K562 (cell line): ENCODE measurements around the gene MNDA. TPM values are rescaled to one million over a fixed set of nuclear protein-coding genes. Genes with fewer than 3 reads are reported as not detected.
A peak's percentile ranks its signal among the peaks of the same experiment; 100 is the strongest.

Experiments used
- ADNP ChIP-seq: fragments of 200-800 bp; sonication (Bioruptor generic); IDR thresholded peaks from 2 replicates; pipeline ENCODE4 v1.6.1; 2016; ENCODE audit warnings: missing genetic modification characterization, missing compliant biosample characterization
- BACH1 ChIP-seq: fragments of 200-800 bp; sonication (Bioruptor generic); IDR thresholded peaks from 2 replicates; pipeline ENCODE4 v1.6.1; 2016; ENCODE audit warnings: missing genetic modification characterization, missing compliant biosample characterization
- CC2D1A ChIP-seq: fragments of 450-650 bp; IDR thresholded peaks from 2 replicates; pipeline ENCODE4 v1.6.1; 2017; ENCODE audit warnings: mild to moderate bottlenecking
- COPS2 ChIP-seq: fragments of 450-650 bp; conservative IDR thresholded peaks from 2 replicates; pipeline ENCODE4 v1.6.1; 2016; ENCODE audit warnings: mild to moderate bottlenecking, moderate library complexity
- CREB1 ChIP-seq, 2 experiments: sonication (generic) in 1 of 2; formaldehyde crosslinking in 1 of 2; IDR thresholded peaks; 2 replicates each; pipeline versions ENCODE4 v1.6.1 to v1.8.0; 2012 to 2022; ENCODE audit warnings: inconsistent platforms in 1 of 2, mild to moderate bottlenecking in 1 of 2, missing genetic modification reagents in 1 of 2, moderate library complexity in 1 of 2
- DACH1 ChIP-seq: fragments of 450-650 bp; IDR thresholded peaks from 2 replicates; pipeline ENCODE4 v1.6.1; 2018; ENCODE audit not compliant: partially characterized antibody
- GABPB2 ChIP-seq: fragments of 250-450 bp; sonication (Bioruptor Pico); conservative IDR thresholded peaks from 2 replicates; pipeline ENCODE4 v1.5.1; 2021; ENCODE audit warnings: mild to moderate bottlenecking
- HNRNPK ChIP-seq: fragments of 200-400 bp; formaldehyde crosslinking; IDR thresholded peaks from one replicate; pipeline ENCODE4 v1.6.1; 2018; ENCODE audit warnings: mild to moderate bottlenecking, low read depth, low read length; ENCODE audit not compliant: poor library complexity, severe bottlenecking
- JUNB ChIP-seq: fragments of 450-650 bp; formaldehyde crosslinking; conservative IDR thresholded peaks from 2 replicates; pipeline ENCODE4 v1.4.0; 2020; ENCODE audit warnings: mild to moderate bottlenecking
- MAFF ChIP-seq: IDR thresholded peaks from 2 replicates; pipeline ENCODE4 v1.6.1; 2012; ENCODE audit warnings: low read length, improper control_type of control experiment
- NCOR1 ChIP-seq: fragments of 450-650 bp; IDR thresholded peaks from 2 replicates; pipeline ENCODE4 v1.6.1; 2016; ENCODE audit warnings: mild to moderate bottlenecking, moderate library complexity
- POLR2B ChIP-seq: fragments of 450-650 bp; IDR thresholded peaks from 2 replicates; pipeline ENCODE4 v1.6.1; 2018; ENCODE audit warnings: low read depth; ENCODE audit not compliant: partially characterized antibody
- SUPT5H ChIP-seq: fragments of 450-650 bp; IDR thresholded peaks from 2 replicates; pipeline ENCODE4 v1.6.1; 2016
- TEAD2 ChIP-seq: fragments of 450-650 bp; IDR thresholded peaks from 2 replicates; pipeline ENCODE4 v1.6.1; 2016; ENCODE audit warnings: missing genetic modification characterization, control low read depth, missing compliant biosample characterization
- ZNF212 ChIP-seq: fragments of 450-650 bp; formaldehyde crosslinking; IDR thresholded peaks from 2 replicates; pipeline ENCODE4 v1.4.0; 2020; ENCODE audit warnings: mild to moderate bottlenecking
- ZNF263 ChIP-seq: sonication (generic); formaldehyde crosslinking; IDR thresholded peaks from 2 replicates; pipeline ENCODE4 v1.8.0; 2022; ENCODE audit warnings: mild to moderate bottlenecking, missing genetic modification reagents, borderline replicate concordance
- ZNF57 ChIP-seq: fragments of 450-650 bp; formaldehyde crosslinking; IDR thresholded peaks from 2 replicates; pipeline ENCODE4 v1.4.0; 2020; ENCODE audit warnings: mild to moderate bottlenecking, moderate library complexity
- ZNF584 ChIP-seq: fragments of 200-800 bp; sonication (Bioruptor generic); IDR thresholded peaks from 2 replicates; pipeline ENCODE4 v1.6.1; 2016; ENCODE audit warnings: low read depth, mild to moderate bottlenecking, missing genetic modification characterization, missing compliant biosample characterization
- ZNF830 ChIP-seq: fragments of 250-450 bp; sonication (Bioruptor Pico); IDR thresholded peaks from 2 replicates; pipeline ENCODE4 v1.5.0; 2021; ENCODE audit warnings: mild to moderate bottlenecking
- polyA plus RNA-seq, 8 experiments: library from polyadenylated mRNA; depleted of rRNA in 4 of 8; stranded (reverse) in 5 of 8; unstranded in 3 of 8; fragments of >200 nt; fragmentation: Nextera tagmentation in 2 of 8; fragmentation: Illumina TruSeq in 1 of 8; extraction: Ambion mirVana in 2 of 8; extraction: Trizol in 1 of 8; gene quantifications; 2 replicates each; pipeline versions ENCODE4 v1.2.1 to v1.2.3, GENCODE V29; 2011 to 2014; ENCODE audit warnings: inconsistent platforms in 1 of 8, missing spikeins in 1 of 8
- total RNA-seq, 7 experiments: library from RNA; depleted of rRNA in 6 of 7; stranded (reverse); fragments of >200 nt in 6 of 7; fragmentation: Illumina TruSeq in 2 of 7; extraction: Trizol in 2 of 7; gene quantifications; 2 replicates each; pipeline versions ENCODE4 v1.2.1 to v1.2.3, GENCODE V29; 2011 to 2021; ENCODE audit warnings: low replicate concordance in 1 of 7
- TF ChIP-seq, protein P1 (sequence below), 2 experiments: fragments of 450-650 bp in 1 of 2; IDR thresholded peaks; 2 replicates each; pipeline ENCODE4 v1.6.1; 2011 to 2017; ENCODE audit warnings: low read depth in 2 of 2, antibody characterized with exemption in 1 of 2, borderline replicate concordance in 1 of 2, low read length in 1 of 2, mild to moderate bottlenecking in 1 of 2, mixed read lengths in 1 of 2; ENCODE audit not compliant: control insufficient read depth in 1 of 2
- TF ChIP-seq, protein P2 (sequence below): fragments of 450-650 bp; formaldehyde crosslinking; IDR thresholded peaks from 2 replicates; pipeline ENCODE4 v1.4.0; 2020; ENCODE audit warnings: mild to moderate bottlenecking, moderate library complexity
- TF ChIP-seq, protein P3 (sequence below): sonication (generic); formaldehyde crosslinking; IDR thresholded peaks from 2 replicates; pipeline ENCODE4 v1.8.0; 2022; ENCODE audit warnings: mild to moderate bottlenecking, missing genetic modification reagents

Gene MNDA
- total and polyA plus RNA-seq, 9 of the 15 experiments (the other 6 are each of a cell fraction or from before 2014, with no cell fraction given): 0.08 to 0.14 (median 0.09) TPM; not detected in 6

DNA sequence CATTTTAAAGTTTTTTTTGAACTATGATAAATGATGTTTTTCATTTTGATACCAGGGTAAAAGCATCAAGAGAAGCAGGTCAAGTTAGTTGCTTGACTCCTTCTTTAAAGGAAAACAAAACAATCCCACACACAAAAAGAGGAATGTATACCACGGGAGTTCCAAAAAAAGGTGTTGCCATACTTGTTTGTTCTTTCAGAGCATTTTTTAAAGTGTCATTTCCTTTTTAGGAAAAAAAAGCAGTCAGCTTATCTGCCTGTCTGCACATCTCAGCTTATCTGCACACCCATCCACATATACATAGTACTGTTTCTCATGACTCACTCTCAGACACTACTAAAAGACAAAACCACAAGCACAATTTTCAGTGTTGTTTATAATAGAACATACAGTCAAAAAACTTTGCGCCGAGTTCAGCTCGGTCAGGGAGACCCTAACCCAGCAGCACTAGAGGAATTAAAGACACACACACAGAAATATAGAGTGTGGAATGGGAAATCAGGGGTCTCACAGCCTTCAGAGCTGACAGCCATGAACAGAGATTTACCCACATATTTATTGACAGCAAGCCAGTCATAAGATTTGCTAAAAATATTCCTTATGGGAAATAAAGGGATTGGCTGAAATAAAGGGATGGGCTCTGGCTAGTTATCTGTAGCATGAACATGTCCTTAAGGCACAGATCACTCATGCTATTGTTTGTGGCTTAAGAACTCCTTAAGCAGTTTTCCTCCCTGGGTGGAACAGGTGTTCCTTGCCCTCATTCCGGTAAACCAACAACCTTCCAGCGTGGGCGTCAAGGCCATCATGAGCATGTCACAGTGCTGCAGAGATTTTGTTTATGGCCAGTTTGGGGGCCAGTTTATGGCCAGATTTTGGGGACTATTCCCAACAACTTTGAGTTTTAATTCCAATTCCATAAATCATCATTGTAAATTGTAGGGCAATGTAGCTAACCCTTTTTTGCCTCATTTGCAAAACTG lies 11.4 kb upstream of the MNDA start (continued):
- TF ChIP-seq CREB1 (IDR thresholded peaks at IDR 0.05) (no peak), CREB1 (CRISPR knock-in tag; IDR thresholded peaks at IDR 0.05) (no peak), JUNB (CRISPR knock-in tag) (peak; percentile 68), MAFF (peak; percentile 67), ZNF57 (CRISPR knock-in tag) (no peak), DACH1 (peak; percentile 49), ZNF212 (no peak), ZNF584 (peak; percentile 73; the same call in 1 of the 2 replicates), TEAD2 (tag) (no peak), BACH1 (tag) (peak; percentile 67; the same call in 1 of the 2 replicates), COPS2 (no peak), NCOR1 (peak; percentile 94), ZNF830 (CRISPR knock-in tag) (no peak), GABPB2 (no peak), ZNF263 (CRISPR knock-in tag) (no peak), POLR2B (no peak), ADNP (tag) (0 out of 2 replicates have a peak, but pooled peaks have one; percentile 59), CC2D1A (peak; percentile 33; the same call in 1 of the 2 replicates), HNRNPK (no peak), SUPT5H (no peak)
- TF ChIP-seq, protein P1, sequence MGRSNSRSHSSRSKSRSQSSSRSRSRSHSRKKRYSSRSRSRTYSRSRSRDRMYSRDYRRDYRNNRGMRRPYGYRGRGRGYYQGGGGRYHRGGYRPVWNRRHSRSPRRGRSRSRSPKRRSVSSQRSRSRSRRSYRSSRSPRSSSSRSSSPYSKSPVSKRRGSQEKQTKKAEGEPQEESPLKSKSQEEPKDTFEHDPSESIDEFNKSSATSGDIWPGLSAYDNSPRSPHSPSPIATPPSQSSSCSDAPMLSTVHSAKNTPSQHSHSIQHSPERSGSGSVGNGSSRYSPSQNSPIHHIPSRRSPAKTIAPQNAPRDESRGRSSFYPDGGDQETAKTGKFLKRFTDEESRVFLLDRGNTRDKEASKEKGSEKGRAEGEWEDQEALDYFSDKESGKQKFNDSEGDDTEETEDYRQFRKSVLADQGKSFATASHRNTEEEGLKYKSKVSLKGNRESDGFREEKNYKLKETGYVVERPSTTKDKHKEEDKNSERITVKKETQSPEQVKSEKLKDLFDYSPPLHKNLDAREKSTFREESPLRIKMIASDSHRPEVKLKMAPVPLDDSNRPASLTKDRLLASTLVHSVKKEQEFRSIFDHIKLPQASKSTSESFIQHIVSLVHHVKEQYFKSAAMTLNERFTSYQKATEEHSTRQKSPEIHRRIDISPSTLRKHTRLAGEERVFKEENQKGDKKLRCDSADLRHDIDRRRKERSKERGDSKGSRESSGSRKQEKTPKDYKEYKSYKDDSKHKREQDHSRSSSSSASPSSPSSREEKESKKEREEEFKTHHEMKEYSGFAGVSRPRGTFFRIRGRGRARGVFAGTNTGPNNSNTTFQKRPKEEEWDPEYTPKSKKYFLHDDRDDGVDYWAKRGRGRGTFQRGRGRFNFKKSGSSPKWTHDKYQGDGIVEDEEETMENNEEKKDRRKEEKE (IDR thresholded peaks at IDR 0.05; ENCODE audit: borderline replicate concordance in 1 of 2, control insufficient read depth in 1 of 2, low read depth in 2 of 2, low read length in 1 of 2): no peak
- TF ChIP-seq, protein P2, sequence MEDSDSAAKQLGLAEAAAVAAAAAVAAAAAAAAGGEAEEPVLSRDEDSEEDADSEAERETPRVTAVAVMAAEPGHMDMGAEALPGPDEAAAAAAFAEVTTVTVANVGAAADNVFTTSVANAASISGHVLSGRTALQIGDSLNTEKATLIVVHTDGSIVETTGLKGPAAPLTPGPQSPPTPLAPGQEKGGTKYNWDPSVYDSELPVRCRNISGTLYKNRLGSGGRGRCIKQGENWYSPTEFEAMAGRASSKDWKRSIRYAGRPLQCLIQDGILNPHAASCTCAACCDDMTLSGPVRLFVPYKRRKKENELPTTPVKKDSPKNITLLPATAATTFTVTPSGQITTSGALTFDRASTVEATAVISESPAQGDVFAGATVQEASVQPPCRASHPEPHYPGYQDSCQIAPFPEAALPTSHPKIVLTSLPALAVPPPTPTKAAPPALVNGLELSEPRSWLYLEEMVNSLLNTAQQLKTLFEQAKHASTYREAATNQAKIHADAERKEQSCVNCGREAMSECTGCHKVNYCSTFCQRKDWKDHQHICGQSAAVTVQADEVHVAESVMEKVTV (CRISPR knock-in tag): 0 out of 2 replicates have a peak, but pooled peaks have one; percentile 28
- TF ChIP-seq, protein P3, sequence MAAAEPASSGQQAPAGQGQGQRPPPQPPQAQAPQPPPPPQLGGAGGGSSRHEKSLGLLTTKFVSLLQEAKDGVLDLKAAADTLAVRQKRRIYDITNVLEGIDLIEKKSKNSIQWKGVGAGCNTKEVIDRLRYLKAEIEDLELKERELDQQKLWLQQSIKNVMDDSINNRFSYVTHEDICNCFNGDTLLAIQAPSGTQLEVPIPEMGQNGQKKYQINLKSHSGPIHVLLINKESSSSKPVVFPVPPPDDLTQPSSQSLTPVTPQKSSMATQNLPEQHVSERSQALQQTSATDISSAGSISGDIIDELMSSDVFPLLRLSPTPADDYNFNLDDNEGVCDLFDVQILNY: no peak
